Kidney tubule cell (primary cell): ENCODE measurements around the gene MMP28.

ENCODE experiments used
- DNase-seq: peaks from one replicate; pipeline ENCODE4 v3.0.0-alpha.2; 2018; ENCODE audit warnings: low spot score

The MMP28 gene

DNA sequence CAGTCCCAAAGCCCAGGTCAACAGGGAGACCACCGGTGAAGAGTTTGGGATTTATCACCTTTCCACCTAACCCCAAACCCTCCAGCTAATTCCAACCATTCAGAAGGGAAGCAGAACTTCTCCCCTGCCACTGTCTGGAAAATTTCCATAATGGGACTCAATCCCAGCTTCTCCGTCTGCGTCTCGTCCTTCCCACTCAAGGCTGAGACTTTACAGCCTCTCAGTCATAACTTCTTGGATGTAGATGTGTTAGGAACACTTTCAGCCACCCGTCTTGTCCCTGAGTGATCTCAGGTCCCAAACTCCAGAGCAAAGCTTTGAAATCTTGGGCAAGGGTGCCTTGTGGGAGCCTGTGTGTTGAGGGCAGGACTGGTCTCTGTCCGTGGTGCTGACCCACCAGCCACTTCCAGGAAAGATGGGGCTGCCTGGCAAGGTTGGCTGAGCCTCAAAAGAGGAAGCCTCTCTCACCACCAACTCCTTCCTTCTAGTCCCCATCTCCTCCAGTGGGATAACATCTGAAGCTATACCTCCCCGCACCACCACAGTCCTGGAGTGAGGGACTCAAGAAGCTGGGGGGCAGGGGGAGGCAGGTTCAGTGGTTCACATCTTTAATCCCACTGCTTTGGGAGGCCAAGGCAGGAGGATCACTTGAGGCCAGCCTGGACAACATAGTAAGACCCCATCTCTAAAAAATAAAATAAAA lies 51.7 kb downstream of the MMP28 start:
- peak; percentile 29 for DNase-seq

DNA sequence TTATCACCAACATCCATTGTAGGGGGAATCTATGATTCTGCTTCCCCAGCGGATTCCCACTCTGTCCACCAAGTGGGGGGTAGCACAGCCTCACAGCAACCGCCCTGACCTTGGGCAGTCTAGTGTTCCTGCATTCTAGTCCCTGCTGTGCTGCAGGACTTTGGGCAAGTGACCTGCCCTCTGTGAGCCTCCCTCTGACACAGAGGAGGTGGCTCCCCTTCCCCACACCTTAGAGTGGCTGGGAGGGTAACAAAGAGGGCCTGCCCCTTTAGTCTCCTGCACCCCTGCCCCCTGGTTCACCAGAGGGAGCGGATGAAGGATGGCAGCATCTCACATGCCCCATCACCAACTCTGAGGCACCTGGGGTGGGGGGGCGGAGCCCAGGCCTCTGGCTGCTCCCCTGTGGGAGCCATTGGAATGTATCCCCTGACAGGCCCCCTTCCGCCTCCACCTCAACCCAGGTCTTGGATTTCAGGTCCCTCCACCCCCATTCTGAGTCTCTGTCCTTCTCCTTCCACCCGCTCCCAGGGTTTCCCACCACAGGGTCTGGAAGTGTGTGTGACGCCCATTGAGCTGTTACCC lies 52.5 kb downstream of the MMP28 start:
- no peak for DNase-seq

DNA sequence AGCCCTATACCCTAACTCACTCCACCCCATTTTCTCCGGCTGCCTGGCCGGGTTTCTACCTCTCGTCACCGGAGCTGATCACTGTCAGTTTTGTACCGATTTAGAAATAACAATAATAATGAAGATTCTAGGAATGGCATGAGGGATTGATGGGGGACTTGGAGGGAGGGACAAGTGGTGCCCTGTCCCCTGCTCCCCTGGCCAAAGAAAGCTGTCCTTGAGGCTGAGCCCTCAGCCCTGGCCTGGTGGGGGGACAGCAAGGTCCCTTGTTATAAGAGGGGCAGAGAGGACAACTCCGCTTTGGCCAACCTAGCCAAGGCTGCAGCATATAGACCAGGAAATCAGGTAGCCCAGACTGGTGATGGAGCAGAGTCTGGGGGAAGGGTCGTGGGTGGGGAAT lies 52.9 kb downstream of the MMP28 start:
- no peak for DNase-seq

DNA sequence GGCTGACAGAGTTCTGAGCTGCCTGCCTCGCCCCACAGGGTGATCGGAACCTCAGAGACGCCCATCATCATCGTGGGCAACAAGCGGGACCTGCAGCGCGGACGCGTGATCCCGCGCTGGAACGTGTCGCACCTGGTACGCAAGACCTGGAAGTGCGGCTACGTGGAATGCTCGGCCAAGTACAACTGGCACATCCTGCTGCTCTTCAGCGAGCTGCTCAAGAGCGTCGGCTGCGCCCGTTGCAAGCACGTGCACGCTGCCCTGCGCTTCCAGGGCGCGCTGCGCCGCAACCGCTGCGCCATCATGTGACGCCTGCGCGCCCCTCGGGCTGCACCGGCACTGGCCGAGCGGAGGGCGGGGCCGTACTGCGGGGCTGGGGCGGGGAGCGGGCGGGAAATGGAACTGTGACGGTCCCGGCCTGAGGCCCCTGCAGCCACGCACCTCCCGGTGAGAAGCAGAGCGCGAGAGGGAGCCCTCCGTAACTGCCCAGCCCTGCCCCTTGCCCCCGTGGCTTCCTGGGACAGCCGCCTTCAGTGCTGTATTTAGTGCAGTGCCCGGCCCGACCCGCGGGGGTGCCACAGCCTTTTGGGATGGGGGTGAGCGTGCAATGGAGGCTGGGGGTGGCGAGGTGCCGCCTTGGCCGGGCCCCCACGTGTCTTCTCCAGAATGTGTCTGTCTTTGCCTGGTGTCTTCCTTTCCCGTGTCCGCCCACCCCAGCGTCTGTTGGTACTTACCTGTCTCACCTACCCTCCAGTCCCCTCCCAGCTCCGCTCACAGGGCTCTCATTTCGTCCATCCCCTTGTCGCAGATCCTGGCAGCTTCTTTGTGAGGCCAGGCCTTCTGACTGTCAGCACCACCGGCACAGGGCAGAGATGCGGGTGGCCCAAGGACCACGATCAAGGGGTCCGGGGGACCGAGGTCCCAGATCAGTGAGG lies 54.2 kb downstream of the MMP28 start:
- DNase-seq, result no peak

DNA sequence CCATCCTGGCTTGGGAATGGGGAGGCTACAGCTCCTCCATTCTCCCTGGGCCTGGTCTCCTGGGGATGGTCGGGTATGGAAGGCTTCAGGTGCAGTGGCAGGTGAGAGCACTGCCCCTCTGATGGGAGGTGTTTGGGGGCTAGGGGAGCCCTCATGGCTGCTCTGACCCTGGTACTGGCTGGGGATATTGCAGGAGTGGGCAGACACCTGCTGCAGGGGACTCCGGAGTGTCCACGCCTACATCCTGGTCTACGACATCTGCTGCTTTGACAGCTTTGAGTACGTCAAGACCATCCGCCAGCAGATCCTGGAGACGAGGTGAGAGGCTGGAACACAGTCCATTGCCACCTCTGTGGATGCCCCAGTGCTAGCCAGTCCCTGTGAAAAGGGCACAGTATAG lies 55.2 kb downstream of the MMP28 start:
- DNase-seq, result no peak

DNA sequence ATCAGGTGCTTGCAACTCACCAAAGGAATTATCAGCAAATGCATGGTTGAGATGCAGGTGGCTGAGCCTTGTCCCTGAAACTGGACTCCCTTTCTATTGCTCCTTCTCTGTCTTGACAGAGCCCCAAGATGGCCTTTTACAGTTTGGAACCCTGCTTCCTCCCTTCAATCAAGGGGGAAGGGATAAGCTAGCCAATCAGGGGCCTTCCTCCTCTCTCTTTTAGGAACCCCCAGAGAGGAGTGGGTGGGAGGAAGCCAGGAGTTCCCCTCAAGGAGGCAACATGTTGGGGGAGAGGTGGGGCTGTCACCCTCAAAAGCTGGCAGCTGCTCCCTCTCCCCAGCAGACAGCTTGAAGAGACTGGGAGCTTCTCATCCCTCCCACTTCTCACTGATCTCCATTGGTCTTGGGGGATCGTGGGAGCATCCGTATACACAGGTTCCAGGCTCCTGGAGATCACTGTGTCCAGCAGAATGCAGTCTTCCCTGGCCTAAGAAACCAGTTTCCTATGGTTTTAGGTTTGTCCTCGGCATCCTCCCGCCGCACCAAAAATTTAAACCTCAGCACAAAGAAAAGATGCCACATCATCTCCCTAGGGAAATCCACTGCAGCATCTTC lies 56.8 kb downstream of the MMP28 start:
- no peak for DNase-seq

DNA sequence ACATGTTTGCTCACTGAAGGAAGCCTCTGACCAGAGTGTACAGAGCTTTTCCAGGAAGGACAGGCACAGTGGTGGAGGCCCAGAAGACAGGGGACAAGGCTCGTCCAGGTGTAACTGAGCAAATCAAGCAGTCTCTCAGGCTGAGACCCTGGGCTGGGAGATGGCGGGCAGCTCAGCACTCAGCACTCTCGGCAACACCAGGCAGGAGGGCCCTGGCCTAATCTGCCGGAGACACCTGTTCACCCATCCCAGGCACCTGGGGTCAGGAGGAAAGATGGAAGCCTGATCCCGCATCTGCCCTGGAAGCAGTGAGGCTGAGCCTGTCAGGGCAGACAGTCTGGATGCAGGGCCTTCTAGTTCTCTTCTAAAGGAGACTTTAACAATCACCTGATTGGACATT lies 59.2 kb downstream of the MMP28 start:
- DNase-seq, result no peak

DNA sequence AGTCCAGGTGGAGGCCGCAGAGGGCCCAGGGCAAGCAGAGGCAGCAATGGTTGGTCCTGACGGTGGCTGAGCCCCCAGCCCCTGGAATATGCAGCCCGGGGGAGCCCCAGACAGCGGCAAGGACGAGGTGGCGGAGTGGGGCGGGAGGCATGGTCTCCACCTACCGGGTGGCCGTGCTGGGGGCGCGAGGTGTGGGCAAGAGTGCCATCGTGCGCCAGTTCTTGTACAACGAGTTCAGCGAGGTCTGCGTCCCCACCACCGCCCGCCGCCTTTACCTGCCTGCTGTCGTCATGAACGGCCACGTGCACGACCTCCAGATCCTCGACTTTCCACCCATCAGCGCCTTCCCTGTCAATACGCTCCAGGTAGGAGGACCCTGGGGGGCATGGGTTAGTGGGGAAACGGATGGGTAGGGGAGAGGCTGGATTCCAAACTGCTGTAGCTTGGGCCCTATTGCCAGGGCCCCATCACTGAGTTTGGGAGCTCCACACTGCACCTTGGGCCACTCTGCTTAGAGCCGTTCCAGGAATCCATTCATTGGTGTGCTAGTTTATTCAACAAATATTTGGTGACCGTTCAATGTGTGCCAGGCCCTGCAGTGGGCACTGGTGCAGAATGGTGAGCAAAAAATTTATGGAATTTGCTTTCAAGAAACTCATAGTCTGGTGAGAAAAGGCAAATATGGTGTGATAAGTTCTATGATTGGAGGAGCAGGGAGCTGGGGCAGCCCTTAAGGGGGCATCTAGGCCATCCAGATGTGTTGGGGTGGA lies 60.2 kb downstream of the MMP28 start:
- no peak for DNase-seq

DNA sequence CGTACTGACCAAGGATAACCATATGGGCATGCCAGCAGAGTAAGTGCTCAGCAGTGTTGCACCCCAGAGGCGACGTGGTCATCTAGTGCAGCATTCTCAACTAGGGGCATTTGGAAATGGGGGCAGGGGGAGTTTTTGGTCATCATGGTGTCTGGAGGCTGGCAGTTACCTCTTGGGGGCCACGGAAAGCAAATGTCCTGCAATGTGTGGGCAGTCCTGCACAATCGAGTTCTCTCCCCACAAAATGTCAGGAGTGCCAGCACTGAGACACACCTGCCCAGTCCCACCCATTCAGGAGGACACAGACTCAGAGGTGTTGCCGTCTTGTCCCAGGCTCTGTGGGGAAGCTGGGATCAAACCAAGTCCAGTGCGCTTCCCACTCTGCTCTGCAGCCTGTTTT lies 61.0 kb downstream of the MMP28 start:
- DNase-seq, result no peak

DNA sequence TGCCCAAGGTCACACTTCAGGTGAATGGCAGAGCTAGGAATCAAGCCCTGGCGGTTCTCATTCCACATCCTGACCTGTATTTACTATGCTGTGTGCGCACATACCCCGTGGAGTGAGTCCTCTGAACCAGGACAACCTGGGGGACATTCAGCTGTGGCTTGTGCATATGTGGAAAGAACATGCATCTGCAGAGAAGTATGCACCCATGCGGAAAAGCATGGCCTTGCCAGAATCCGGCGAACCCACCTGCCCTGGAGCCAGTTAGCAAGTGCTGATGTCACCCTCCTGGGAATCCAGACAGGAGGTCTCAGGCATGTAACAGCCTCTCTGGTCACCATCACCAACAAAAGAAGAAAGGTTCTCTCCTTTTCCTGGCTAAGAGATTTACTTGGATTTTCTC lies 62.1 kb downstream of the MMP28 start:
- DNase-seq, result peak; percentile 74

DNA sequence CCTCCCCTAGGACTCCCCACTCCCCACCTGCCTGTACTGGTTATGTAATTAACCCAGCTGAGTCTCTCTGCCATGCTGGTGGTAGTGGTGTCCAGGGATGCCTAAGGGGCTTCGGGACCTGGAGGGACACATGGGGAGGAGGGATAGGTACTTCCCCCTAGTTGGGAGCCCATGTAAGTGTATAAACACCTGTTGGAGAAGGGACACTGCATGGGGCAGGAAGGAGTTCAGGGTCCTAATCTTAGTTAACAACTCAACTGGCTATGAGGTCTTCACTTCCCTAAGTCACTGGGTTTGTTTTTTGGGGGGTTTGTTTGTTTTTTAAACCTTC lies 62.7 kb downstream of the MMP28 start:
- no peak for DNase-seq

DNA sequence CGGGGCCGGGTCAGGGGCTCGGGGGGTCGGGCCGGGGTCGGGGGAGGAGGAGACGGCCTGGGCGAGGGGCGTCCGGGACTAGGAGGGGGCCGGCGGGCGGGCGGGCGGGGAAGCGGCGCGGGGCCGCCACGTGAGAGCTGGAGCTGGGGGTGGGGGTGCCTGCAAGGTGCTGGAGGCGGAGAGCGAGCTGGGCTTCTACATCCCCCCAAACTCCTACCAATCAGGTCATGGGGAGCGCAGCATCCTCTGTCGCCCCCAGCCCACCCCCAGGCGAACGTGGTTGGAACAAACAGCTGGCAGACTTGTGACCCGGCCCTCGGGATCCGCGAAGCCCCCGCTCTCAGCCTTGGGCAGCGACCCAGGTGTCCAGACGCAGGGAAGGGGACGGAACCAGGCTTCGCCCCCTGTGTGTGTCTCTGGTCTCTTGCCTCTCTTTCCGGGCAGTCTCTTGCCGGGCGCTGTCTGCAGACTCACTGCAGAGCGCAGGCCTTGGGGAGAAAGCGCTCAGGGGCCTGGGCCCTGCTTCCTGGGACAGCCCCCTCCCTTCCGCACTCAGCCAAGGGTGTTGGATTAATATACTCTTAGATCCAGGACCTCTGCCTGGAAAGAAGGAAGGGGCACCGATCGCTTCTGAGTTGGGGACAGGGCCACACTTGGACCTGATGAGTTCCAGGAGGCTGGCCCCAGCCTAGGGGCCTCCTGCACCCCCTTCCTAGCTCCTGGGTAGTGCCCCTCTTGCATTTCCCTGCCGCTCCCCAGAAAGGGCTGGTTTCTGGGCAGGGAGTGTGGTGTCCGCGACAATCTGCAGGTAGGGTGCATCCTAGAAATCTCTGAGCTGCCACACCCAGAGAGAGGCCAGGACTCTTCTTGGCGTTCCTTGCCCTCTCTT lies 63.3 kb downstream of the MMP28 start:
- no peak for DNase-seq

DNA sequence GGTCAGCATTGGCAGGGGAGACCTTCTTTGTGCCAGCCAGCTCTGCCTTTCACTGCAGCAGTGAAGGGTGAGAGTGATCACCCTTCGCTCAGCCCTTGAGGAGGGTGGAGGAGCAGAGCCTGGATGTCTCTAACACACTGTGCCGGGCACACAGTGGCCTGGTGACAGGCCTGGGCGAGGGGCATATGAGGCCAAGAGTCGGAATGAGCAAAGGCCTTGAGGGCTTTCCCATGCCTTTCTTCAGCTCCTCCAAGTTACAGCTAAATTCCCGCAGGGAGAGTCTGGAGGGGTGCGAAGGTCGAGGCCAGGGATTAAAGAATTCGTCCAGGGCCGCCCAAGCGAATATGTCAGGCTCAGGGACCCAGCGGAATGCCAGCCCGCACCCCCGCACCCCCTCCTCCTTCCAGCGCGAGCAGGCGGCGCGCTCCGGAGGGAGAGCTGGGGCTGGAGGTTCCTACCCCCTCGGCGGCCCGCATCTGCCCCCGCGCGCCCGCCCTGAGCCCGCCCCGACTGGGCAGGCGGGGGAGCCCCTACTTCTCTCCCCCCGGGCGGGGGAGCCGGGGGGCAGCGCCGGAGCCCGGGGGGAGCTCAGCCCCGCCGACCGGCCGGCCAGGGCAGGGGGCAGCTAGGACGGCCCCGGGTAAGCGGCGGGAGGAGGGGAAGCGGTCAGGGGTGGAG lies 64.1 kb downstream of the MMP28 start, which contains the start of gene RASL10B:
RASL10B (plus strand) TSS at position 401 of the 678 bp plus-strand sequence. CDS start 3,546 bp downstream, outside the sequence.
- peak; percentile 17 for DNase-seq

DNA sequence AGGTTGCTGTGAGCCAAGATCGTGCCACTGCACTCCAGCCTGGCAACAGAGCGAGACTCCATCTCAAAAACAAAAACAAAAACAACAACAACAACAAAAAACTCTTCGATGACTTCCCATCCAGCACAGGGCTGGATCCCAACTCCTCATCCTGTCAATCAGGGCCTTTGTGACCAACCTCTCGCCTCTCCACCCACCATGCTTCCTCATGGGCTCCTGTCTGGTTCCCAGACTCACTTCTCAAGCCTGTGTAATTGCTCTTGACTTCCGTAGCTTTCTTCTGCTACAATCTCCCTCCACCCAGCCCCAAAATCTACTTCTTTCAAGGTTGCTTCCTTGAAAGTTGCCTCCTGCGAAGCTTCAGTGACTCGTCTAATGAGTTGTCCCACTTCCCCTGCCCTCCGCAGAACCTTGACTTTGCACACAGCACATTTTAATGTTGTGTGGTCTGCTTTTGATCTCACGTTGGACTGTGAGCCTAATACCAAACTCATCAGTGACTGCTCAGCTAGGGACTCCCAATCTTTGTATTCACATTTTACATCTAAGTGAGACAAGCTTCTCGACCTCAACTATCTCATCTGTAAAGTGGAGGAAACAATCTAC lies 64.9 kb downstream of the MMP28 start:
- DNase-seq, result no peak

DNA sequence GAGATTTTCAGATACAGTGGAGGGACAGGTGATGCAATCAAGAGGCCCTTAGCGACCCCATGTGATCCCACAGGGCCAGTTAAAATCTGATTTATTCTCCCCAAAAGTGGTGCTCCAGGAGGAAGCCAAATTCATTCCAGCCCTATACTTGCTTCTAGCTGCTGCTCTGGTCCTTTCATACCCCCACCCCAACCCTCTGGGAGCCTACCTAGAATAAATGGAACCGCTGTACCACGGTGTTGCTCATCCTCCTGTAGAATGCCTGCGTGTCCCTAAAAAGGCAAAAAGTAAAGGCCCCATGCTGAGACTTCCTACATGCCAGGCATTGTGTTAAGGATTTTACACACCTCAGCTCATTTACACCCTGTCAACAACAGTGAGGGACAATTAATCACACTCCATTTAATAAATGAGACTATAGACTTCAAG lies 66.0 kb downstream of the MMP28 start:
- no peak for DNase-seq

DNA sequence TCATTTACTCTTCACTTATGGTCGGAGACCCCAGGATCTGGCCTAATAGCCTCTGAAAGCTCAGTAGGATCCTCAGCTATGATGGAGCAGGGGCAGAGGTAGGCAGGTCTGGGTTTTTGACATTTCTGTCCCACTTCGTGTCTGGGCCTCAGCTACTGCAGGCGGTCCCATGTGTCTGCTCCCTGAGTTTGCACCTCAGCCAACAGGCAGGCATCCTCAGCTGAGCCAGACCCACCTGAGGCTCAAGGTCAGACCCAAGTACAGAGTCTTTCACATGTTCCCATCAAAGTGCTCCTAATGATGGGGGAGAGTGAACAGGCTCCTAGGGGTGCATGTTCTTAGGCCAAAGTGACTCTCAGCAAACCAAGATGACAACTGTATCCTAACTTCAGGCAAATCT lies 66.9 kb downstream of the MMP28 start:
- no peak for DNase-seq

DNA sequence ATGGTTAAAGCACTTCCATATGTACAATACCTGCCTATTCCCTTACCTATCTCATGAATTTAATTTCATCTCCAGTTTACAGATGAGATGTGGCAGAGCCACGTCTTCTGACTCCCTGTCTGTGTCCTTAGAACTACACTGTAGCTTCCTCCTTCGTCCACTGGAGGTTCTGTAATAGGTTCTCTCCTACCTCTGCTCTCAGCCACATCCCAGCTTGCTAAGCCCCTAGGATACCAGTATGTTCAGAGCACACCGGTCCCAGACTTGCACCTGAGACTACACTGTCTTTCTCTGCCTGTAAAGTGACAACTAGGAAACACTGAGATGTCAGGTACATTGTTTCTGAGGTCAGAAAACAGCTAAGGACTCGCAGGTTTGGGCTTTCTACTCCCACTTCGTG lies 67.8 kb downstream of the MMP28 start:
- no peak for DNase-seq

DNA sequence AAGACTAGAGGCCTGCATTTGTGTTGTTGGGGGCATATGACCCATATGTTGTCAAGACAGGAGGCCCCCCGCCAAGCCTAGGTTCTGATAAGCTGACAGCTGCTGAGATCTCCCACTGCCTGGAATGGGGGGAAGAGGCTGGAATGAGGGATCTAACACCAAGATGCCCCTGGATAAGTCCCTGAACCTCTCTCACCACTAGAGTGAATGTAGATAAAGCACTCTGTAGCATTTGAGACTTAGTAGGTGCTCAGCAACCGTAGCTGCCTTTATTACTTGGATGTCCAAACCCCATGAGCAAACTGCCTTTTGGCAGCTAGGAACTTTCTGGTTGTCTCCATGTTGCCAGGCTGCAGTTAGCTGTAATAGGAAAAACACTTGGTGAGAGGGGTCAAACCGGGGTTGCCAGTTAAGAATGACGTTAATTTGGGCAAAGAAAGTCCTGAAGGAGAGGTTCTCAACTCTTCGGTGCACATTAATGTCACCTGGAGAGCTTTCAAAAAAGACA lies 68.4 kb downstream of the MMP28 start:
- DNase-seq, result no peak

DNA sequence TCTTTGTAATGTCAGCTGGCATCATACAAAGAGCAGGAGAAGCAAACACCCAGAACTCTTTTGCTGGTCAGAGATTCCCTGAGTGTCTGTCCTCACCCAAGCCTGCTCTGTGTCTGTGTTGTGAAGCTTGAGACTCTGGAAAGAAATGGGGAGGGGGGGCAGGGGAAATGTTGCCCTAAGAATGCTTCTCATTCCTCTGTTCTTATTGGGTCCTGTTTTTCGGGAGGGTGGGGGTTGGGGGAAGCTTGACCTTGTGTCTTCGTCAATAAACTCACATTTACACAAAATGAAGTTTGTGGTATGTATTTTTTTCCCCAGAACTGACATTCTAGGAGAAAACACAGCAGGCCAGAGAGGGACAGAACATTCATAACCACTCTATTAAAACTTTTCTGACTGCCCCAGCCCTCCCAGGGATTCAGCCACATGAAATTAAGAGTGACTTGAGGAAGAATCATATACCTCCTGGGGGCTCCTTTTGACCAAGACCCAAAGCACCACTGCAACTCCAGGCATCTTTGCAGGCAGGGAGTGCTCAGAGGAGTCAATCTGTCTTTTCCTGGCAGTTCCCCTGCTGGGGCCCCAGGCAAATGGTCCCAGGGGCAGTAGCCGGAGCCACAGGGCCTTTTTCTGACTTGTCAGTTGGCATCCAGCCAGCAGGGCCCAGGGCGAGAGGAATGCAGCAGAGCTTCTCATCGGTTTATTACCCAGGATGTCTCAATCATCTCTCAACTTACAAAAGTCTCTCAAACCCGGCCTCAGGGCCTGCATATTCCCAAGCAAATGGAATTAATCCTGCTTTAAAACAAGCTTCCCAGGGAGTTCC lies 69.1 kb downstream of the MMP28 start:
- DNase-seq, result peak; percentile 83
